Upper lobe of left lung (tissue), 4 donors: ENCODE results near the gene MOSMO.

Experiments
- POLR2AphosphoS5 ChIP-seq, 2 donors: sonication (generic); formaldehyde crosslinking; IDR thresholded peaks; one replicate each; pipeline ENCODE4 v1.5.1; 2017; ENCODE audit warnings: antibody characterized with exemption in 2 of 2
- TF ChIP-seq, protein P1 (sequence below), 6 experiments: fragments of 450-650 bp in 4 of 6; fragments of 200-600 bp in 2 of 6; sonication (generic) in 2 of 6; IDR thresholded peaks; one replicate each; pipeline ENCODE4 v1.5.1; 2016 to 2019; ENCODE audit warnings: antibody characterized with exemption in 6 of 6

DNA sequence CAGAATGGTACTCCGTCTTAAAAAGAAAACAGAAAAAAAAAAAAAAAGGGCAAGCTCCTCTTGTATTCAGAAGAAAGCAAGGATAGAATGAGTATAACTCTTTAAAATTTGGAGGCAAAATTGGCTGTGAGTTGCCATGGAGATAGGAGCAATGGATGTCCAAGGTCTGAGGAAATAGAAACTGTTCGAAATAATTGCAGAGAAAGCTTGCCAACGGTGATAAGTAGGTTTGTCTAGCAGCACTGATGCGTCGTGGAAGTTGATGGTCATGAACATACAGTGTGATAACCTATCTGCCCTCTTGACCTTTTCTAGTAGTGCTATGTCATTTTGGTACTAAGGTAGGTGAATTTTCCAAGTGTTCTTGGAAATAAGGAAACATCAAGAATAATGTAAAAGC is 3.0 kb downstream of the MOSMO start:
- TF ChIP-seq, protein P1, sequence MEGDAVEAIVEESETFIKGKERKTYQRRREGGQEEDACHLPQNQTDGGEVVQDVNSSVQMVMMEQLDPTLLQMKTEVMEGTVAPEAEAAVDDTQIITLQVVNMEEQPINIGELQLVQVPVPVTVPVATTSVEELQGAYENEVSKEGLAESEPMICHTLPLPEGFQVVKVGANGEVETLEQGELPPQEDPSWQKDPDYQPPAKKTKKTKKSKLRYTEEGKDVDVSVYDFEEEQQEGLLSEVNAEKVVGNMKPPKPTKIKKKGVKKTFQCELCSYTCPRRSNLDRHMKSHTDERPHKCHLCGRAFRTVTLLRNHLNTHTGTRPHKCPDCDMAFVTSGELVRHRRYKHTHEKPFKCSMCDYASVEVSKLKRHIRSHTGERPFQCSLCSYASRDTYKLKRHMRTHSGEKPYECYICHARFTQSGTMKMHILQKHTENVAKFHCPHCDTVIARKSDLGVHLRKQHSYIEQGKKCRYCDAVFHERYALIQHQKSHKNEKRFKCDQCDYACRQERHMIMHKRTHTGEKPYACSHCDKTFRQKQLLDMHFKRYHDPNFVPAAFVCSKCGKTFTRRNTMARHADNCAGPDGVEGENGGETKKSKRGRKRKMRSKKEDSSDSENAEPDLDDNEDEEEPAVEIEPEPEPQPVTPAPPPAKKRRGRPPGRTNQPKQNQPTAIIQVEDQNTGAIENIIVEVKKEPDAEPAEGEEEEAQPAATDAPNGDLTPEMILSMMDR (IDR thresholded peaks at IDR 0.05), result no peak
- TF ChIP-seq POLR2AphosphoS5 (IDR thresholded peaks at IDR 0.05), result no peak
